MM.1S (cell line): ENCODE measurements around the gene OR4D2.

Experiments
- DNase-seq: peaks from one replicate; pipeline ENCODE4 v3.0.0-alpha.2; 2015
- H2AFZ ChIP-seq: fragments of 300-600 bp; sonication (generic); 2 replicates; pipeline ENCODE4 v1.6.0; 2016; ENCODE audit warnings: antibody characterized with exemption, low read length
- H3F3A ChIP-seq: fragments of 300-600 bp; sonication (generic); 2 replicates; pipeline ENCODE4 v1.6.1; 2016; ENCODE audit warnings: mild to moderate bottlenecking, antibody characterized with exemption, low read length, moderate library complexity, mixed read lengths; ENCODE audit not compliant: insufficient read depth
- H3K27ac ChIP-seq: fragments of 300-600 bp; sonication (generic); 2 replicates; pipeline ENCODE4 v1.5.1; 2016; ENCODE audit warnings: mild to moderate bottlenecking, low read length
- H3K27me3 ChIP-seq: fragments of 300-600 bp; sonication (generic); replicated peaks from 2 replicates; pipeline ENCODE4 v1.6.0; 2016; ENCODE audit warnings: low read length; ENCODE audit not compliant: insufficient read depth
- H3K36me3 ChIP-seq: fragments of 300-600 bp; sonication (generic); replicated peaks from 2 replicates; pipeline ENCODE4 v1.6.1; 2016; ENCODE audit warnings: mild to moderate bottlenecking, low read length, mixed read lengths; ENCODE audit not compliant: insufficient read depth
- H3K4me1 ChIP-seq: fragments of 300-600 bp; sonication (generic); 2 replicates; pipeline ENCODE4 v1.6.1; 2016; ENCODE audit warnings: low read length, mixed read lengths
- H3K4me2 ChIP-seq: fragments of 300-600 bp; sonication (generic); 2 replicates; pipeline ENCODE4 v1.6.0; 2016; ENCODE audit warnings: low read depth, low read length
- H3K4me3 ChIP-seq: fragments of 300-600 bp; sonication (generic); 2 replicates; pipeline ENCODE4 v1.5.1; 2016; ENCODE audit warnings: low read length, mixed read lengths
- H3K79me2 ChIP-seq: fragments of 300-600 bp; sonication (generic); 2 replicates; pipeline ENCODE4 v1.6.1; 2016; ENCODE audit warnings: mixed run types, low read length, mixed read lengths
- H3K9ac ChIP-seq: fragments of 300-600 bp; sonication (generic); 2 replicates; pipeline ENCODE4 v1.6.1; 2016; ENCODE audit warnings: low read length, mixed read lengths
- H3K9me2 ChIP-seq: fragments of 300-600 bp; sonication (generic); replicated peaks from 2 replicates; pipeline ENCODE4 v1.6.1; 2016; ENCODE audit warnings: mild to moderate bottlenecking, low read length, mixed read lengths; ENCODE audit not compliant: insufficient read depth
- H3K9me3 ChIP-seq: fragments of 300-600 bp; sonication (generic); replicated peaks from 2 replicates; pipeline ENCODE4 v1.6.1; 2016; ENCODE audit warnings: mild to moderate bottlenecking, low read length, mixed read lengths; ENCODE audit not compliant: insufficient read depth
- H4K20me1 ChIP-seq: fragments of 300-600 bp; sonication (generic); 2 replicates; pipeline ENCODE4 v1.6.1; 2016; ENCODE audit warnings: mild to moderate bottlenecking, low read length, moderate library complexity, mixed read lengths; ENCODE audit not compliant: insufficient read depth
- CTCF ChIP-seq: fragments of 300-600 bp; sonication (generic); IDR thresholded peaks from 2 replicates; pipeline ENCODE4 v1.5.1; 2016; ENCODE audit warnings: antibody characterized with exemption, low read length, mixed read lengths
- EZH2 ChIP-seq: fragments of 300-600 bp; sonication (generic); optimal IDR thresholded peaks from 2 replicates; pipeline ENCODE3; 2017; ENCODE audit warnings: low read depth, mild to moderate bottlenecking, antibody characterized with exemption, low read length, mixed read lengths
- EZH2phosphoT487 ChIP-seq: fragments of 300-600 bp; sonication (generic); IDR thresholded peaks from 2 replicates; pipeline ENCODE4 v1.6.1; 2018; ENCODE audit warnings: antibody characterized with exemption, low read length

Gene OR4D2

GRCh38 chr17:58184308-58184985 is 17.7 kb downstream of the OR4D2 start:
- no peak overlapping the region for H3K27ac ChIP-seq
- H3K27me3 ChIP-seq: peaks cover 14% of the 10 kb centered on the region; the same call in 1 of the 2 replicates
- TF ChIP-seq EZH2 (no peak), CTCF (no peak), EZH2phosphoT487 (no peak)
- H3K9me2 ChIP-seq: no peaks in the 10 kb centered on the region
- no peaks in the 10 kb centered on the region for H3K79me2 ChIP-seq
- H2AFZ ChIP-seq: no peak overlapping the region
- no peak for DNase-seq
- no peaks in the 10 kb centered on the region for H3K9me3 ChIP-seq
- no peaks in the 10 kb centered on the region for H3K4me1 ChIP-seq
- no peaks in the 10 kb centered on the region for H3F3A ChIP-seq
- no peaks in the 10 kb centered on the region for H3K36me3 ChIP-seq
- H4K20me1 ChIP-seq: no peaks in the 10 kb centered on the region
- no peak overlapping the region for H3K4me3 ChIP-seq
- no peak overlapping the region for H3K4me2 ChIP-seq
- H3K9ac ChIP-seq: no peak overlapping the region

- no peak overlapping the region for H2AFZ ChIP-seq
- no peak overlapping the region for H3K4me3 ChIP-seq
- H3K4me1 ChIP-seq: no peaks in the 10 kb centered on the region
- no peaks in the 10 kb centered on the region for H3K79me2 ChIP-seq
- no peak for DNase-seq
- no peaks in the 10 kb centered on the region for H3K9me3 ChIP-seq
- H3K4me2 ChIP-seq: no peak overlapping the region
- peaks cover 14% of the 10 kb centered on the region; the same call in 1 of the 2 replicates for H3K27me3 ChIP-seq
- no peak overlapping the region for H3K9ac ChIP-seq
- no peak for TF ChIP-seq EZH2
- TF ChIP-seq EZH2phosphoT487: no peak
- TF ChIP-seq CTCF: no peak
- no peaks in the 10 kb centered on the region for H3F3A ChIP-seq
- H3K9me2 ChIP-seq: no peaks in the 10 kb centered on the region
- H3K27ac ChIP-seq: no peak overlapping the region
- H3K36me3 ChIP-seq: no peaks in the 10 kb centered on the region
- H4K20me1 ChIP-seq: no peaks in the 10 kb centered on the region
Observed at GRCh38 chr17:58184986-58185761, 18.4 kb downstream of the OR4D2 start.

- Histone ChIP-seq H3K27ac (no peak overlapping the region), H3K4me1 (no peaks in the 10 kb centered on the region), H3K4me3 (no peak overlapping the region)
Observed at GRCh38 chr17:58186591-58186990, 19.8 kb downstream of the OR4D2 start.

More at GRCh38 chr17:58186591-58186990, 19.8 kb downstream of the OR4D2 start:
- Histone ChIP-seq H3K36me3 (no peaks in the 10 kb centered on the region), H3K79me2 (no peaks in the 10 kb centered on the region), H4K20me1 (no peaks in the 10 kb centered on the region), H2AFZ (no peak overlapping the region), H3K9me3 (no peaks in the 10 kb centered on the region), H3K27me3 (peaks cover 14% of the 10 kb centered on the region), H3K4me2 (no peak overlapping the region), H3F3A (no peaks in the 10 kb centered on the region), H3K9ac (no peak overlapping the region), H3K9me2 (no peaks in the 10 kb centered on the region)
- DNase-seq: no peak
- TF ChIP-seq EZH2: no peak
- TF ChIP-seq EZH2phosphoT487: no peak
- no peak for TF ChIP-seq CTCF
